HepG2 (cell line): ENCODE data around the gene GALNT17. TPM values are rescaled to one million over a fixed set of nuclear protein-coding genes. Genes with fewer than 3 reads are reported as not detected.

Experiments
- ATAC-seq: fragments of 200-7000 bp; cut with Tn5 transposase; 3 replicates; pipeline ENCODE4 v1.9.1; 2020; ENCODE audit warnings: mild to moderate bottlenecking, moderate library complexity
- BruUV-seq: library from RNA; stranded (reverse); fragments of 400-500 nt; replicated peaks from 2 replicates; lab custom pipeline; 2021; lab: Mats Ljungman, UMichigan
- CTCF ChIA-PET: fragments of 300-600 bp; formaldehyde crosslinking; extraction: SDS; loops from one replicate; lab custom pipeline; 2021; ENCODE audit warnings: low total read pairs, inconsistent platforms, low intra/inter-chr PET ratio; lab: Yijun Ruan, JAX
- POLR2A ChIA-PET: fragments of 350-600 bp; sonication (Branson Sonifier 250); formaldehyde crosslinking; loops from one replicate; lab custom pipeline; 2020; ENCODE audit warnings: antibody characterized with exemption, inconsistent platforms; lab: Yijun Ruan, JAX
- DNase-seq: peaks from one replicate; pipeline ENCODE4 v3.0.0-alpha.2; 2015; ENCODE audit warnings: low spot score
- FAIRE-seq: peaks from 3 replicates; lab custom pipeline; 2011; peaks lifted over from hg19 to GRCh38; lab: Jason Lieb, UNC
- H2AFZ ChIP-seq: one replicate; pipeline ENCODE4 v1.6.1; 2011; ENCODE audit warnings: low read length, inconsistent platforms
- H3K27ac ChIP-seq: fragments of 300-600 bp; 3 replicates; pipeline ENCODE4 v1.8.0; 2011; ENCODE audit warnings: mixed run types, mild to moderate bottlenecking, mixed read lengths, low read length, inconsistent platforms; ENCODE audit not compliant: insufficient read depth; ENCODE audit errors: extremely low read length
- H3K27me3 ChIP-seq, 2 experiments: fragments of 200-600 bp in 1 of 2; 2 replicates in 1 of 2; 3 replicates in 1 of 2; pipeline versions ENCODE4 v1.6.0 to v1.8.0; 2011; ENCODE audit warnings: low read length in 2 of 2, mild to moderate bottlenecking in 2 of 2, moderate library complexity in 2 of 2, inconsistent platforms in 1 of 2; ENCODE audit not compliant: insufficient read depth in 2 of 2, control insufficient read depth in 1 of 2
- H3K36me3 ChIP-seq, 2 experiments: fragments of 200-600 bp in 1 of 2; replicated peaks in 1 of 2; 2 replicates in 1 of 2; 3 replicates in 1 of 2; pipeline versions ENCODE4 v1.5.1 to v1.8.0; 2011; ENCODE audit warnings: low read length in 2 of 2, inconsistent platforms in 1 of 2; ENCODE audit not compliant: insufficient read depth in 2 of 2, control insufficient read depth in 1 of 2
- H3K4me1 ChIP-seq: 2 replicates; pipeline ENCODE4 v1.5.1; 2012; ENCODE audit warnings: low read length, inconsistent platforms; ENCODE audit not compliant: insufficient read depth
- H3K4me2 ChIP-seq: 2 replicates; pipeline ENCODE4 v1.6.0; 2011; ENCODE audit warnings: low read depth, low read length, inconsistent platforms
- H3K4me3 ChIP-seq, 3 experiments: fragments of 200-600 bp in 1 of 3; sonication (generic), shearing (Covaris generic) in 1 of 3; replicated peaks in 1 of 3; 2 replicates each; pipeline ENCODE4 v1.5.1; 2011 to 2016; ENCODE audit warnings: low read length in 3 of 3, inconsistent platforms in 2 of 3, low read depth in 2 of 3, mild to moderate bottlenecking in 2 of 3, control low read depth in 1 of 3, mixed read lengths in 1 of 3; ENCODE audit not compliant: insufficient read depth in 1 of 3
- H3K79me2 ChIP-seq: one replicate; pipeline ENCODE4 v1.6.1; 2011; ENCODE audit warnings: low read length, inconsistent platforms; ENCODE audit not compliant: insufficient read depth
- H3K9ac ChIP-seq: 2 replicates; pipeline ENCODE4 v1.6.0; 2011; ENCODE audit warnings: mild to moderate bottlenecking, low read depth, low read length, inconsistent platforms; ENCODE audit not compliant: insufficient read depth
- H3K9me3 ChIP-seq: 2 replicates; pipeline ENCODE4 v1.5.1; 2012; ENCODE audit warnings: mild to moderate bottlenecking, low read length
- H4K20me1 ChIP-seq: 2 replicates; pipeline ENCODE4 v1.6.0; 2011; ENCODE audit warnings: inconsistent platforms, mild to moderate bottlenecking, low read length, moderate library complexity; ENCODE audit not compliant: insufficient read depth
- DNMT1 ChIP-seq: sonication (generic); formaldehyde crosslinking; IDR thresholded peaks from 2 replicates; pipeline ENCODE4 v1.5.1; 2020; ENCODE audit warnings: mild to moderate bottlenecking, missing genetic modification reagents
- HHEX ChIP-seq: IDR thresholded peaks from 2 replicates; pipeline ENCODE4 v1.6.1; 2016; ENCODE audit warnings: control low read depth
- HNRNPUL1 ChIP-seq: fragments of 200-400 bp; formaldehyde crosslinking; IDR thresholded peaks from 2 replicates; pipeline ENCODE4 v1.6.1; 2017; ENCODE audit warnings: low read depth, mild to moderate bottlenecking, low read length, moderate library complexity
- MXD4 ChIP-seq: IDR thresholded peaks from 2 replicates; pipeline ENCODE4 v1.6.1; 2016; ENCODE audit warnings: mild to moderate bottlenecking, missing biosample characterization, missing genetic modification reagents
- SMYD3 ChIP-seq: sonication (generic); formaldehyde crosslinking; IDR thresholded peaks from 2 replicates; pipeline ENCODE4 v1.8.1; 2023; ENCODE audit warnings: mild to moderate bottlenecking, missing genetic modification reagents
- ZGPAT ChIP-seq: IDR thresholded peaks from 2 replicates; pipeline ENCODE4 v1.6.1; 2016; ENCODE audit warnings: mild to moderate bottlenecking
- ZSCAN9 ChIP-seq: IDR thresholded peaks from 2 replicates; pipeline ENCODE4 v1.6.1; 2016; ENCODE audit warnings: borderline replicate concordance
- WGBS: methylation state at CpG from one replicate; pipeline ENCODE4 v1.1.6; 2017; ENCODE audit warnings: low lambda C conversion rate; 5-methylcytosine and 5-hydroxymethylcytosine counted together
- in situ Hi-C: cut with HindIII; loops from 2 replicates; pipeline ENCODE4 v1.10.0; 2017; ENCODE audit warnings: low pct_unique_long_range_greater_than_20kb; ENCODE audit not compliant: extremely low pct_ligation_motif_present
- intact Hi-C: fragments of 100-400 bp; cut with micrococcal nuclease; formaldehyde crosslinking; loops from one replicate; pipeline ENCODE4 v1.10.0; 2022; ENCODE audit not compliant: unreplicated experiment
- polyA plus RNA-seq, 8 experiments: library from polyadenylated mRNA; depleted of rRNA in 3 of 8; stranded (reverse) in 7 of 8; unstranded in 1 of 8; fragments of >200 nt; fragmentation: Illumina TruSeq in 4 of 8; extraction: Trizol in 4 of 8; gene quantifications; 2 replicates each; pipeline versions ENCODE4 v1.2.1 to v1.2.3, GENCODE V29; 2011 to 2016; ENCODE audit warnings: low read depth in 4 of 8, missing spikeins in 1 of 8, mixed read lengths in 1 of 8; ENCODE audit not compliant: insufficient read depth in 1 of 8
- total RNA-seq, 5 experiments: library from RNA; depleted of rRNA; stranded (reverse); fragments of >200 nt; fragmentation: Illumina TruSeq; extraction: Trizol; gene quantifications; 2 replicates each; pipeline ENCODE4 v1.2.3, GENCODE V29; 2016; ENCODE audit warnings: low read depth in 1 of 5
- TF ChIP-seq, protein P1 (sequence below): sonication (generic); formaldehyde crosslinking; IDR thresholded peaks from 2 replicates; pipeline ENCODE4 v1.4.0; 2020; ENCODE audit warnings: missing genetic modification reagents

Gene GALNT17
- total and polyA plus RNA-seq, 2 of the 13 experiments (the other 11 are each of a cell fraction or from before 2014, with no cell fraction given): not detected

GRCh38 chr7:71424166-71425035, 292.5 kb downstream of the GALNT17 start:
- Histone ChIP-seq H3K79me2 (no peaks in the 10 kb centered on the region), H3K36me3 (no peaks in the 10 kb centered on the region), H3K9ac (no peak overlapping the region), H3K4me3 (no peak overlapping the region), H3K9me3 (no peaks in the 10 kb centered on the region), H3K27ac (no peak overlapping the region), H3K4me1 (no peaks in the 10 kb centered on the region), H4K20me1 (no peaks in the 10 kb centered on the region), H3K27me3 (0 out of 5 replicates have a peak, but pooled peaks cover 0 to 11% of the 10 kb centered on the region in 2 experiments), H2AFZ (no peak overlapping the region), H3K4me2 (no peak overlapping the region)
- ChIA-PET CTCF (no interaction called here), POLR2A (no interaction called here)
- no peak for TF ChIP-seq ZSCAN9
- no peak for TF ChIP-seq SMYD3
- BruUV-seq: no TSS peak
- in situ Hi-C loops (no loop called here), intact Hi-C loops (no loop called here)
- ATAC-seq (no peak), FAIRE-seq (no peak), DNase-seq (no peak)
- WGBS: 12% methylated on average over 9 of the region's 9 CpGs

DNA sequence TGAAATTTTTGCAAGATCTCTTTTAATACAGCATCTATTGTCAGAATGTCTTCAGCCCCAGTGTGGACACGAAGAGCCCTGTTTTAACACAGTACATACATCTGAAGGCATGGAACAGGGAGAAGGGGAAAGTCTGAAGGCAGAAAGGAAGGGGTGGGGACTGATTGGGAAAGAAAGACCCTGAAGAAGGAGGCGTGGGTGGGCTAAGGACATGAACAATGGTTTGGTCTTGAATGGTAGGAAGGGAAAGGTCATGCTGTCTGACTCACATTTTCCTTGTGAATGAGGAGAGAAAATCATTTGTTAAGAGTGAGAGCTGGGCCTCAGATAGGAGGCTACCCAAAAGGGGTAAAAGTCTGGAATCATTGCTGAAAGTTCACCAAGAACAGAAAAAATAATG, 297.1 kb downstream of the GALNT17 start:
- FAIRE-seq (no peak), DNase-seq (no peak), ATAC-seq (no peak)
- in situ Hi-C loops: no loop called here
- CTCF ChIA-PET: no interaction called here
- H3K27me3 ChIP-seq: 0 out of 5 replicates have a peak, but pooled peaks cover 0 to 1% of the 10 kb centered on the region in 2 experiments
- BruUV-seq: no TSS peak
- WGBS: 0% methylated on average over 2 of the region's 2 CpGs
- H3K4me2 ChIP-seq: no peak overlapping the region
- H3K79me2 ChIP-seq: no peaks in the 10 kb centered on the region
- TF ChIP-seq, protein P1, sequence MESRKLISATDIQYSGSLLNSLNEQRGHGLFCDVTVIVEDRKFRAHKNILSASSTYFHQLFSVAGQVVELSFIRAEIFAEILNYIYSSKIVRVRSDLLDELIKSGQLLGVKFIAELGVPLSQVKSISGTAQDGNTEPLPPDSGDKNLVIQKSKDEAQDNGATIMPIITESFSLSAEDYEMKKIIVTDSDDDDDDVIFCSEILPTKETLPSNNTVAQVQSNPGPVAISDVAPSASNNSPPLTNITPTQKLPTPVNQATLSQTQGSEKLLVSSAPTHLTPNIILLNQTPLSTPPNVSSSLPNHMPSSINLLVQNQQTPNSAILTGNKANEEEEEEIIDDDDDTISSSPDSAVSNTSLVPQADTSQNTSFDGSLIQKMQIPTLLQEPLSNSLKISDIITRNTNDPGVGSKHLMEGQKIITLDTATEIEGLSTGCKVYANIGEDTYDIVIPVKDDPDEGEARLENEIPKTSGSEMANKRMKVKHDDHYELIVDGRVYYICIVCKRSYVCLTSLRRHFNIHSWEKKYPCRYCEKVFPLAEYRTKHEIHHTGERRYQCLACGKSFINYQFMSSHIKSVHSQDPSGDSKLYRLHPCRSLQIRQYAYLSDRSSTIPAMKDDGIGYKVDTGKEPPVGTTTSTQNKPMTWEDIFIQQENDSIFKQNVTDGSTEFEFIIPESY: no peak
- TF ChIP-seq HNRNPUL1 (no peak), HHEX (no peak), ZGPAT (CRISPR knock-in tag) (no peak), MXD4 (CRISPR knock-in tag) (no peak), DNMT1 (no peak)
- no peak overlapping the region for H2AFZ ChIP-seq
- no peaks in the 10 kb centered on the region for H3K4me1 ChIP-seq
- no peak overlapping the region for H3K4me3 ChIP-seq
- POLR2A ChIA-PET: no interaction called here
- no peak overlapping the region for H3K27ac ChIP-seq
- H4K20me1 ChIP-seq: no peaks in the 10 kb centered on the region
- H3K9ac ChIP-seq: no peak overlapping the region
- no peaks in the 10 kb centered on the region for H3K36me3 ChIP-seq
- intact Hi-C loops: no loop called here
- H3K9me3 ChIP-seq: no peaks in the 10 kb centered on the region
